Right atrium auricular region (tissue), 2 donors: ENCODE data around the gene FAM171A1. TPM values are rescaled to one million over a fixed set of nuclear protein-coding genes. Genes with fewer than 3 reads are reported as not detected.
A peak's percentile ranks its signal among the peaks of the same experiment; 100 is the strongest.

Experiments used
- DNase-seq: peaks from one replicate; pipeline ENCODE4 v3.0.0-alpha.2; 2019; ENCODE audit warnings: low spot score
- H3K27ac ChIP-seq, 2 donors: fragments of 200-600 bp; sonication (generic); 1 replicate in 1 of 2; 2 replicates in 1 of 2; pipeline ENCODE4 v1.5.1; 2016 to 2019
- H3K27me3 ChIP-seq, 2 donors: fragments of 200-600 bp; sonication (generic); one replicate each; pipeline versions ENCODE4 v1.5.1 to v1.6.0; 2017 to 2019
- H3K36me3 ChIP-seq: fragments of 200-600 bp; sonication (generic); one replicate; pipeline ENCODE4 v1.5.1; 2016
- H3K4me1 ChIP-seq, 2 donors: fragments of 200-600 bp; sonication (generic); one replicate each; pipeline versions ENCODE4 v1.5.1 to v1.6.0; 2017 to 2019
- H3K4me3 ChIP-seq, 2 donors: fragments of 200-600 bp; sonication (generic); 1 replicate in 1 of 2; 2 replicates in 1 of 2; pipeline ENCODE4 v1.5.1; 2017 to 2019; ENCODE audit warnings: mild to moderate bottlenecking in 1 of 2, moderate library complexity in 1 of 2
- H3K9me3 ChIP-seq, 2 donors: fragments of 200-600 bp; sonication (generic); one replicate each; pipeline ENCODE4 v1.5.1; 2019
- total RNA-seq, 2 donors: library from RNA; depleted of rRNA; stranded (reverse); fragments of >200 nt; gene quantifications; one replicate each; pipeline ENCODE4 v1.1.0, GENCODE V29; 2016
- TF ChIP-seq, protein P1 (sequence below), 2 donors: fragments of 200-600 bp; sonication (generic); IDR thresholded peaks; one replicate each; pipeline ENCODE4 v1.5.1; 2019; ENCODE audit warnings: antibody characterized with exemption in 2 of 2

Gene FAM171A1
- total RNA-seq, 2 donors from 2014 or later, result 7.8 to 13.7 TPM

GRCh38 chr10:15200626-15201025, 170.5 kb downstream of the FAM171A1 start:
- H3K4me3 ChIP-seq, result no peak overlapping the region
- TF ChIP-seq, protein P1, sequence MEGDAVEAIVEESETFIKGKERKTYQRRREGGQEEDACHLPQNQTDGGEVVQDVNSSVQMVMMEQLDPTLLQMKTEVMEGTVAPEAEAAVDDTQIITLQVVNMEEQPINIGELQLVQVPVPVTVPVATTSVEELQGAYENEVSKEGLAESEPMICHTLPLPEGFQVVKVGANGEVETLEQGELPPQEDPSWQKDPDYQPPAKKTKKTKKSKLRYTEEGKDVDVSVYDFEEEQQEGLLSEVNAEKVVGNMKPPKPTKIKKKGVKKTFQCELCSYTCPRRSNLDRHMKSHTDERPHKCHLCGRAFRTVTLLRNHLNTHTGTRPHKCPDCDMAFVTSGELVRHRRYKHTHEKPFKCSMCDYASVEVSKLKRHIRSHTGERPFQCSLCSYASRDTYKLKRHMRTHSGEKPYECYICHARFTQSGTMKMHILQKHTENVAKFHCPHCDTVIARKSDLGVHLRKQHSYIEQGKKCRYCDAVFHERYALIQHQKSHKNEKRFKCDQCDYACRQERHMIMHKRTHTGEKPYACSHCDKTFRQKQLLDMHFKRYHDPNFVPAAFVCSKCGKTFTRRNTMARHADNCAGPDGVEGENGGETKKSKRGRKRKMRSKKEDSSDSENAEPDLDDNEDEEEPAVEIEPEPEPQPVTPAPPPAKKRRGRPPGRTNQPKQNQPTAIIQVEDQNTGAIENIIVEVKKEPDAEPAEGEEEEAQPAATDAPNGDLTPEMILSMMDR (IDR thresholded peaks at IDR 0.05), result no peak
- no peaks in the 10 kb centered on the region for H3K27me3 ChIP-seq
- no peaks in the 10 kb centered on the region for H3K9me3 ChIP-seq
- H3K4me1 ChIP-seq, result peaks cover 0 to 6% of the 10 kb centered on the region in 2 donors
- no peaks in the 10 kb centered on the region for H3K36me3 ChIP-seq
- no peak for DNase-seq
- H3K27ac ChIP-seq, result no peak overlapping the region

DNA sequence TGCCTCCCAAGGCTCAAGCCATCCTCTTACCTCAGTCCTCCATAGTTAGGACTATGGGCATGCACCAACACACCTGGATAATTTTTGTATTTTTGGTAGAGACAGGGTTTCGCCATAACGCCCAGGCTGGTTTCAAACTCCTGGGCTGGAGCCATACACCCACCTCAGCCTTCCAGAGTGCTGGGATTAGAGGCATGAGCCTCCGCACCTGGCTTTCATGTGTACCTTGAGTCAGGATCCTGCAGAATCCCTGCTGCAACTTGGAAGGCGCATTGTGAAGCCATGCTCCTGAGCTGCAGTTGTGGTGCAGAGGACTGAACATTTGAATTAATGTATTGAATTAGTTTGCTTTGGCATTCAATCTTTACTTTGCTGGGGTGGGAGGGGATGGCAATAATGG, 173.2 kb downstream of the FAM171A1 start:
- Histone ChIP-seq H3K36me3 (no peaks in the 10 kb centered on the region), H3K27me3 (no peaks in the 10 kb centered on the region), H3K4me1 (peaks cover 0 to 6% of the 10 kb centered on the region in 2 donors), H3K27ac (no peak overlapping the region), H3K4me3 (no peak overlapping the region), H3K9me3 (no peaks in the 10 kb centered on the region)
- DNase-seq, result no peak
- TF ChIP-seq, protein P1 (IDR thresholded peaks at IDR 0.05), result no peak

- no peak overlapping the region for H3K27ac ChIP-seq
- no peaks in the 10 kb centered on the region for H3K27me3 ChIP-seq
- DNase-seq, result no peak
- no peaks in the 10 kb centered on the region for H3K36me3 ChIP-seq
- no peak overlapping the region for H3K4me3 ChIP-seq
- no peaks in the 10 kb centered on the region for H3K9me3 ChIP-seq
- H3K4me1 ChIP-seq, result peaks cover 0 to 6% of the 10 kb centered on the region in 2 donors
- TF ChIP-seq, protein P1 (IDR thresholded peaks at IDR 0.05), result no peak
These were observed 173.8 kb downstream of the FAM171A1 start for GRCh38 chr10:15197276-15197675.

GRCh38 chr10:15196021-15196834, 174.9 kb downstream of the FAM171A1 start:
- H3K27me3 ChIP-seq, result no peaks in the 10 kb centered on the region
- TF ChIP-seq, protein P1 (IDR thresholded peaks at IDR 0.05), result no peak
- peaks cover 0 to 6% of the 10 kb centered on the region in 2 donors for H3K4me1 ChIP-seq
- no peaks in the 10 kb centered on the region for H3K36me3 ChIP-seq
- H3K27ac ChIP-seq, result peak overlapping the region; percentile 42 to 55
- H3K4me3 ChIP-seq, result peak overlapping the region; percentile 13 to 34
- no peaks in the 10 kb centered on the region for H3K9me3 ChIP-seq
- peak; percentile 73 for DNase-seq

DNA sequence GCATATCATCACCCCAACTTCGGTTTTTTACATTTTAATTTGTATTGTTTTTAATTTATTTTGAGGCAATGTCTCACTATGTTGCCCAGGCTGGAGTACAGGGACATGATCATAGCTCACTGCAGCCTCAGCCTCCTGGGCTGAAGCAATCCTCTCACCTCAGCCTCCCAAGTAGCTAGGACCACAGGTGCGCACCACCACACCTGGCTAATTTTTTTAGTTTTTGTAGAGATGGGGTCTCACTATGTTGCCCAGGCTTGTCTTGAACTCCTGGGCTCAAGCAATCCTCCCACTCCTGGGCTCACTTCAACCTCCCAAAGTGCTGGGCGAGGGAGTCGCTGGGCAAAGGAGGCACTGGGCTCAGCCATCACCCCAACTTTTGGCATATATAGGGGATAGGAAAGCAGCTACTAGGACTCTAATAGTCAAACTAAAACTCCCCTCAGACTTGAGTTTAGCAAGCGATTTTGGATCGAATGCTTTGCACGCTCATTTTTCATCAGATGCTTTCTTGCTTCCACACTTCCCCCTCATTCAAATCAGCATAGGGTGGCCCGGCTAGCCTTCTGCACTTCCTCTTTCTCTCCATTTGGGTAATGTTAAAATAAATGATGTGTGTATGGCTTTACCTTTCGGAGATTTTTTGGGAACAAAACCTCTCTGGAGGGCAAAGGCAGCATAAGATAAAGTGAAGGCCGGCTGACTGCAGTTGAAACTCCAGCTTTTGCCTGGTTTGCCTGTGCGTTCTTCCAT, 181.8 kb downstream of the FAM171A1 start:
- Histone ChIP-seq H3K4me3 (no peak overlapping the region), H3K27me3 (no peaks in the 10 kb centered on the region), H3K36me3 (no peaks in the 10 kb centered on the region), H3K27ac (no peak overlapping the region), H3K4me1 (no peaks in the 10 kb centered on the region), H3K9me3 (no peaks in the 10 kb centered on the region)
- no peak for DNase-seq
- TF ChIP-seq, protein P1 (IDR thresholded peaks at IDR 0.05), result no peak
